H7 (cell line): ENCODE measurements around the gene SLC24A3. TPM values are rescaled to one million over a fixed set of nuclear protein-coding genes. Genes with fewer than 3 reads are reported as not detected.

Source experiments
- DNase-seq: peaks from one replicate; pipeline ENCODE4 v3.0.0; 2012
- H3K27me3 ChIP-seq: 2 replicates; pipeline ENCODE4 v1.6.0; 2011; ENCODE audit warnings: mild to moderate bottlenecking, low read length; ENCODE audit not compliant: control insufficient read depth, insufficient read depth
- H3K36me3 ChIP-seq: replicated peaks from 2 replicates; pipeline ENCODE4 v1.5.1; 2011; ENCODE audit warnings: low read length; ENCODE audit not compliant: control insufficient read depth, insufficient read depth
- H3K4me3 ChIP-seq: 2 replicates; pipeline ENCODE4 v1.5.1; 2011; ENCODE audit warnings: low read depth, mild to moderate bottlenecking, control low read depth, low read length, moderate library complexity; ENCODE audit not compliant: insufficient read depth
- total RNA-seq: library from RNA; depleted of rRNA; stranded (reverse); fragments of >200 nt; shearing (Covaris generic); gene quantifications from 2 replicates; pipeline ENCODE4 v1.2.3, GENCODE V29; 2014

The SLC24A3 gene
- total RNA-seq, 1 experiment from 2014 or later = 0.48 TPM

GRCh38 chr20:19601126-19601810 lies 388.8 kb downstream of the SLC24A3 start:
- no peaks in the 10 kb centered on the region for H3K27me3 ChIP-seq
- H3K36me3 ChIP-seq = no peaks in the 10 kb centered on the region
- no peak overlapping the region for H3K4me3 ChIP-seq
- DNase-seq = no peak

GRCh38 chr20:19602675-19603375 lies 390.4 kb downstream of the SLC24A3 start:
- Histone ChIP-seq H3K36me3 (no peaks in the 10 kb centered on the region), H3K27me3 (no peaks in the 10 kb centered on the region), H3K4me3 (no peak overlapping the region)
- no peak for DNase-seq

- Histone ChIP-seq H3K4me3 (no peak overlapping the region), H3K36me3 (no peaks in the 10 kb centered on the region), H3K27me3 (no peaks in the 10 kb centered on the region)
- no peak for DNase-seq
These were observed 390.9 kb downstream of the SLC24A3 start for GRCh38 chr20:19603376-19603750.

GRCh38 chr20:19605786-19606485 lies 393.5 kb downstream of the SLC24A3 start:
- Histone ChIP-seq H3K36me3 (no peaks in the 10 kb centered on the region), H3K4me3 (no peak overlapping the region), H3K27me3 (no peaks in the 10 kb centered on the region)
- DNase-seq = no peak

- H3K4me3 ChIP-seq = no peak overlapping the region
- no peak for DNase-seq
- H3K27me3 ChIP-seq = no peaks in the 10 kb centered on the region
- H3K36me3 ChIP-seq = no peaks in the 10 kb centered on the region
These were observed 397.3 kb downstream of the SLC24A3 start for GRCh38 chr20:19609642-19610223.

- H3K4me3 ChIP-seq = no peak overlapping the region
- no peaks in the 10 kb centered on the region for H3K27me3 ChIP-seq
- DNase-seq = no peak
- H3K36me3 ChIP-seq = no peaks in the 10 kb centered on the region
These were observed 403.2 kb downstream of the SLC24A3 start for GRCh38 chr20:19615629-19616028.

- no peaks in the 10 kb centered on the region for H3K36me3 ChIP-seq
- no peaks in the 10 kb centered on the region for H3K27me3 ChIP-seq
- no peak overlapping the region for H3K4me3 ChIP-seq
- DNase-seq = no peak
These were observed 403.6 kb downstream of the SLC24A3 start for GRCh38 chr20:19616081-19616480.

- Histone ChIP-seq H3K36me3 (no peaks in the 10 kb centered on the region), H3K27me3 (no peaks in the 10 kb centered on the region), H3K4me3 (no peak overlapping the region)
- no peak for DNase-seq
These were observed 404.2 kb downstream of the SLC24A3 start for GRCh38 chr20:19616620-19617019.

GRCh38 chr20:19617256-19617655 lies 404.8 kb downstream of the SLC24A3 start:
- H3K4me3 ChIP-seq = no peak overlapping the region
- no peaks in the 10 kb centered on the region for H3K36me3 ChIP-seq
- H3K27me3 ChIP-seq = no peaks in the 10 kb centered on the region
- DNase-seq = no peak

GRCh38 chr20:19618711-19619110 lies 406.3 kb downstream of the SLC24A3 start:
- H3K4me3 ChIP-seq = no peak overlapping the region
- H3K36me3 ChIP-seq = no peaks in the 10 kb centered on the region
- no peak for DNase-seq
- H3K27me3 ChIP-seq = no peaks in the 10 kb centered on the region

- no peaks in the 10 kb centered on the region for H3K27me3 ChIP-seq
- H3K4me3 ChIP-seq = no peak overlapping the region
- no peaks in the 10 kb centered on the region for H3K36me3 ChIP-seq
- DNase-seq = no peak
These were observed 407.5 kb downstream of the SLC24A3 start for GRCh38 chr20:19619904-19620430.

GRCh38 chr20:19620446-19620845 lies 408.0 kb downstream of the SLC24A3 start:
- DNase-seq = peak; percentile 71
- Histone ChIP-seq H3K36me3 (no peaks in the 10 kb centered on the region), H3K4me3 (no peak overlapping the region), H3K27me3 (no peaks in the 10 kb centered on the region)

GRCh38 chr20:19621072-19621471 lies 408.6 kb downstream of the SLC24A3 start:
- Histone ChIP-seq H3K4me3 (no peak overlapping the region), H3K36me3 (no peaks in the 10 kb centered on the region), H3K27me3 (no peaks in the 10 kb centered on the region)
- no peak for DNase-seq

GRCh38 chr20:19624221-19624965 lies 412.0 kb downstream of the SLC24A3 start:
- DNase-seq = no peak
- H3K27me3 ChIP-seq = no peaks in the 10 kb centered on the region
- H3K4me3 ChIP-seq = no peak overlapping the region
- no peaks in the 10 kb centered on the region for H3K36me3 ChIP-seq
